DND-41 (cell line): ENCODE measurements around the gene EPS15.

Source experiments
- ATAC-seq: fragments of 200-7000 bp; cut with Tn5 transposase; 3 replicates; pipeline ENCODE4 v1.9.1; 2021; ENCODE audit warnings: low read depth; ENCODE audit not compliant: insufficient read depth
- DNase-seq: peaks from one replicate; pipeline ENCODE4 v3.0.0-alpha.2; 2020
- H2AFZ ChIP-seq: 2 replicates; pipeline ENCODE4 v1.6.0; 2012; ENCODE audit warnings: low read depth, low read length
- H3K27ac ChIP-seq: 2 replicates; pipeline ENCODE4 v1.5.1; 2012; ENCODE audit warnings: low read length, inconsistent platforms
- H3K27me3 ChIP-seq: fragments of 200-600 bp; sonication (generic); 2 replicates; pipeline ENCODE4 v1.6.0; 2012; ENCODE audit warnings: low read length, mild to moderate bottlenecking, inconsistent platforms; ENCODE audit not compliant: insufficient read depth, poor library complexity
- H3K36me3 ChIP-seq: 2 replicates; pipeline ENCODE4 v1.5.1; 2012; ENCODE audit warnings: low read length, inconsistent platforms; ENCODE audit not compliant: insufficient read depth
- H3K4me1 ChIP-seq: 2 replicates; pipeline ENCODE4 v1.5.1; 2012; ENCODE audit warnings: mild to moderate bottlenecking, low read length; ENCODE audit not compliant: insufficient read depth
- H3K4me2 ChIP-seq: 2 replicates; pipeline ENCODE4 v1.6.0; 2012; ENCODE audit warnings: mild to moderate bottlenecking, moderate library complexity, low read length, inconsistent platforms; ENCODE audit not compliant: insufficient read depth
- H3K4me3 ChIP-seq, 2 experiments: fragments of 200-600 bp in 1 of 2; shearing (Covaris generic) in 1 of 2; 2 replicates each; pipeline ENCODE4 v1.5.1; 2012 to 2016; ENCODE audit warnings: inconsistent platforms in 2 of 2, low read length in 2 of 2, mild to moderate bottlenecking in 2 of 2, low read depth in 1 of 2, moderate library complexity in 1 of 2
- H3K79me2 ChIP-seq: 2 replicates; pipeline ENCODE4 v1.6.0; 2012; ENCODE audit warnings: low read length, inconsistent platforms; ENCODE audit not compliant: insufficient read depth
- H3K9ac ChIP-seq: 2 replicates; pipeline ENCODE4 v1.6.0; 2012; ENCODE audit warnings: low read depth, mild to moderate bottlenecking, inconsistent platforms, low read length, moderate library complexity
- H3K9me3 ChIP-seq: 2 replicates; pipeline ENCODE4 v1.5.1; 2012; ENCODE audit warnings: low read length, moderate library complexity, mild to moderate bottlenecking, inconsistent platforms; ENCODE audit not compliant: insufficient read depth, severe bottlenecking
- H4K20me1 ChIP-seq: 2 replicates; pipeline ENCODE4 v1.6.0; 2012; ENCODE audit warnings: low read length; ENCODE audit not compliant: insufficient read depth
- CTCF ChIP-seq: IDR thresholded peaks from 2 replicates; pipeline ENCODE4 v1.5.1; 2012; ENCODE audit warnings: borderline replicate concordance, low read length, moderate library complexity, mild to moderate bottlenecking; ENCODE audit not compliant: poor library complexity, severe bottlenecking; ENCODE audit errors: extremely low read depth
- EZH2 ChIP-seq: IDR thresholded peaks from 3 replicates; pipeline ENCODE4 v1.6.1; 2012; ENCODE audit warnings: borderline replicate concordance, low read depth, mild to moderate bottlenecking, moderate library complexity, low read length, inconsistent platforms; ENCODE audit not compliant: severe bottlenecking

EPS15 gene

DNA sequence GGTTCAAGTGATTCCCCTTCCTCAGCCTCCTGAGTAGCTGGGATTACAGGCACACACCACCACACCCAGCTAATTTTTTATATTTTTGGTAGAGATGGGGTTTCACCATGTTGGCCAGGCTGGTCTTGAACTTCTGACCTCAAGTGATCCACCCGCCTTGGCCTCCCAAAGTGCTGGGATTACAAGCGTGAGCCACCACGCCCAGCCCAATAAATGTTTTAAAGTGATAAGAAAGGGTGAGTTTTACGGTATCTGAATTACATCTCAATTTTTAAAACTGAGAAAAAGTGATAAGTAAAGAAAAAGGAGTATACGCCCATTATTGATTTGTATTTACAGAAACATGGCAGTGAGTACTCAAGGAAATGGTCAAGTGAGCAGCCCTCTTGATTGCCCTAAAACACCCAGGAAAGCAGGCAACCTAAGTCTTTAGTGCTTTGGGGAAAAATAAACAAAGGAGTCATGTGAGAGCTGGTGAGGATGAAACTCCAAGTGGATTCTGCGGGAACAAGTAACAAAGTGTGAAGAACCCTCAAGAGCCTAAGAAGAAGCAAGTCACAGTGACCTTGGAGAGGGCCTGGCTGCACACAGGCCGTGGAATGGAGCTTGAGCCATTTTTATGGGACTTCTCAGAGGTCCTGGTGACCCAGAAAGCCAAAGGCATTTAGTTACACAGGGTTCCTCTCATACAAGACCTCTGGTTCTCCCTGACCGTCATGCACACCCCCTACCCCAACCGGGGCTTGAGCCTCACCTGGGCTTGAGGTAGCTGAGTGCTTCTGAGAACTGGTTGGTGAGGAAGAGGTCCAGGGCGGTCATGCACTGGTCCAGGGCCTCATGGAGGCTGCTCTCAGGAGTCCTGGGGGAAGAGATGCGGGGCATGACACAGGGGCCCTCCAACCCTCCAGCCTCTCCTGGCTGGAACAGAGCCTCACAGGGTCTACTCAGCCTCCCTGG is 197.8 kb downstream of the EPS15 start:
- no peak overlapping the region for H2AFZ ChIP-seq
- H3K79me2 ChIP-seq = no peaks in the 10 kb centered on the region
- no peak overlapping the region for H3K4me3 ChIP-seq
- H3K9ac ChIP-seq = no peak overlapping the region
- no peak overlapping the region for H3K4me2 ChIP-seq
- TF ChIP-seq CTCF (no peak), EZH2 (no peak)
- no peaks in the 10 kb centered on the region for H3K27me3 ChIP-seq
- H3K9me3 ChIP-seq = no peaks in the 10 kb centered on the region
- no peak overlapping the region for H3K27ac ChIP-seq
- no peaks in the 10 kb centered on the region for H3K36me3 ChIP-seq
- no peaks in the 10 kb centered on the region for H4K20me1 ChIP-seq
- H3K4me1 ChIP-seq = peaks cover 8% of the 10 kb centered on the region; the same call in 1 of the 2 replicates
- DNase-seq (no peak), ATAC-seq (no peak)

GRCh38 chr1:51317798-51318197 is 201.3 kb downstream of the EPS15 start:
- no peak for ATAC-seq
- Histone ChIP-seq H3K36me3 (no peaks in the 10 kb centered on the region), H3K9ac (no peak overlapping the region), H3K27me3 (no peaks in the 10 kb centered on the region), H3K4me1 (peaks cover 17% of the 10 kb centered on the region), H3K4me2 (no peak overlapping the region), H3K9me3 (no peaks in the 10 kb centered on the region), H3K79me2 (no peaks in the 10 kb centered on the region), H3K4me3 (no peak overlapping the region), H3K27ac (no peak overlapping the region), H4K20me1 (no peaks in the 10 kb centered on the region), H2AFZ (no peak overlapping the region)
- no peak for TF ChIP-seq CTCF
- TF ChIP-seq EZH2 = no peak
- no peak for DNase-seq

DNA sequence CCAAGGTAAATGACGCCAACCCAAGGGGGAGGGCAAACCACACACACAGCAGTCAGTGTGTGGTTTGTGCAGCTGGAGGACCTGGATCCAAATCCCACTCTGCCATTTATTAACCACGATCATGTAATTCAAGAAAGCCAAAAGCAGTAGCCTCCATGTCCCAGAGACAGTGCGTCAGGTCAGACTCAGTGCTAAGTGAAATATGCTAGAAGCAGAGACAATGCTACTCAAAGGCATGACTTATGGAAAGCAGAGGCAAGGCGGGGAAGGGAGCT is 202.3 kb downstream of the EPS15 start:
- Histone ChIP-seq H3K4me2 (no peak overlapping the region), H3K27ac (no peak overlapping the region), H3K4me1 (peaks cover 17% of the 10 kb centered on the region), H3K36me3 (no peaks in the 10 kb centered on the region), H3K9ac (no peak overlapping the region), H3K9me3 (no peaks in the 10 kb centered on the region), H3K27me3 (no peaks in the 10 kb centered on the region), H3K4me3 (no peak overlapping the region), H4K20me1 (no peaks in the 10 kb centered on the region), H3K79me2 (no peaks in the 10 kb centered on the region), H2AFZ (no peak overlapping the region)
- DNase-seq = peak; percentile 56
- peak; percentile 80 for ATAC-seq
- no peak for TF ChIP-seq CTCF
- TF ChIP-seq EZH2 = no peak
